ENCODE measurements around the gene APOA1.

DNA sequence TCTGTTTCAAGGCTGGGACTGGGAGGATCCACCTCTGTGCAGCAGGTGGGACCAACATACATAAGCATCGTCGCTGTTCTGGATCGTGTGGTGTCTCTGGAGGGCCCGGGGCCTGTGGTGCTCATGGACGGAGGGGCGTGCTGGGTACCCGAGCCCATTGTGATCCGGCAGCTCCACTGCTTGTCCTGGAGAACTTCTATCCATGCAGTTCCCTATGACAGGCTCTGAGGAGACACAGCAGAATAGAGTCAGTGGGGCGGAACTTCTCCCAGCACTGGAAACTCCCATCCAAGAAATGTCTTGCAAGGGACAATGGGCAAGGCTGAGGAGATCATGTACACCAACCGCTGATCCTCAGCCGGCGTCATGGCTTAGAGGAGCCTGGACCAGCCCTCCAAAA, 11.6 kb upstream of the APOA1 start:
- TF ChIP-seq, protein P1, sequence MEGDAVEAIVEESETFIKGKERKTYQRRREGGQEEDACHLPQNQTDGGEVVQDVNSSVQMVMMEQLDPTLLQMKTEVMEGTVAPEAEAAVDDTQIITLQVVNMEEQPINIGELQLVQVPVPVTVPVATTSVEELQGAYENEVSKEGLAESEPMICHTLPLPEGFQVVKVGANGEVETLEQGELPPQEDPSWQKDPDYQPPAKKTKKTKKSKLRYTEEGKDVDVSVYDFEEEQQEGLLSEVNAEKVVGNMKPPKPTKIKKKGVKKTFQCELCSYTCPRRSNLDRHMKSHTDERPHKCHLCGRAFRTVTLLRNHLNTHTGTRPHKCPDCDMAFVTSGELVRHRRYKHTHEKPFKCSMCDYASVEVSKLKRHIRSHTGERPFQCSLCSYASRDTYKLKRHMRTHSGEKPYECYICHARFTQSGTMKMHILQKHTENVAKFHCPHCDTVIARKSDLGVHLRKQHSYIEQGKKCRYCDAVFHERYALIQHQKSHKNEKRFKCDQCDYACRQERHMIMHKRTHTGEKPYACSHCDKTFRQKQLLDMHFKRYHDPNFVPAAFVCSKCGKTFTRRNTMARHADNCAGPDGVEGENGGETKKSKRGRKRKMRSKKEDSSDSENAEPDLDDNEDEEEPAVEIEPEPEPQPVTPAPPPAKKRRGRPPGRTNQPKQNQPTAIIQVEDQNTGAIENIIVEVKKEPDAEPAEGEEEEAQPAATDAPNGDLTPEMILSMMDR (IDR thresholded peaks at IDR 0.05; ENCODE audit: borderline replicate concordance, extremely low read depth, low read length, poor library complexity, severe bottlenecking): no peak
- no peak for TF ChIP-seq EZH2 (IDR thresholded peaks at IDR 0.05; ENCODE audit: borderline replicate concordance, low read depth, low read length, severe bottlenecking)
